SIG-M5 (cell line): ENCODE measurements around the gene SF3B4.
"Not testable (repeated sequence)": the region's sequence is repeated elsewhere in the genome, so short reads cannot be mapped to it uniquely, and the experiment has no call there.

ENCODE experiments used
- DNase-seq: peaks from one replicate; lab custom pipeline; 2025; lab: John Stamatoyannopoulos, UW

The SF3B4 gene

GRCh38 chr1:149927563-149928400 is at the start of gene SF3B4:
Gene SF3B4 (minus strand): TSS chr1:149927803. CDS start chr1:149927759, 44 bp downstream.
- DNase-seq = peak; percentile 91

DNA sequence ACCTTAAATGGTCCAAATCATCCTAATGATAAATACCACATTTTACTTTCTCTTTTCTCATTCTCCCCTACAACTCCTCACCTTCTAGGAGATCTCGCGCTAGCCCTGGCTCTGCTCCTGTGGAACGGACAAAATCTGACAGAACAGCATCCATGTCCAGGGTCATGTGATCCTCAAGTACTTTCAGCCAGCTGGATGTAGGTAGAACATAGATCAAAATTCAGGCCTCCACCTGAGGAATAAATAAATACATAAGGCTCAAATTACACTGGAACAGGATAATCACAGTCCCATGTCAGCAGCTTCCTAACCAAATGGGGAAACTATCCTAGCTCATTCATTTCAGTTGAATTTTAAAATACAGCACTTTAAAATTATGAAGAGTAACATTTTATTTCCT is 49.7 kb upstream of the SF3B4 start:
- DNase-seq = no peak

GRCh38 chr1:149972547-149972946 is 44.9 kb upstream of the SF3B4 start:
- DNase-seq = no peak

GRCh38 chr1:149967646-149968045 is 40.0 kb upstream of the SF3B4 start:
- DNase-seq = no peak

DNA sequence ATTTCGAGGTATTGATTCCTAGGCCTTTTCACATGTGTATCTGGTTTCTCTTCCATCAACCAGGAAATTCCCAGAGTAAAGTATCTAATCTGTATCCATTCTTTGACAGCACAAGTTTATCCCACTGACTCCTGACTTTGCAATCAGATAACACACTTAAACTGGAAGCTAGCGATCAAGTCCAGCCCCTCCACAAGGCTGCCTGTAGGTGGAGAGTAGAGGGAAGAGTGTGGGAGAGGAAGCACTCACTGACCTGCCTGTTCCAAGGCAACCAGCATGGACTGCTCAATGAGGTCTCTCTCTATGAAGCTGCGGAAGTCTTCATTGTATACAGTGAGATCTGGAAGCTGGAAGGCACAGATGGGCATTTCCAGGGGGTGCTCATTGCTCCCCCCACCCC is 39.4 kb upstream of the SF3B4 start:
- DNase-seq = no peak

GRCh38 chr1:149966405-149966804 is 38.8 kb upstream of the SF3B4 start:
- DNase-seq = no peak

DNA sequence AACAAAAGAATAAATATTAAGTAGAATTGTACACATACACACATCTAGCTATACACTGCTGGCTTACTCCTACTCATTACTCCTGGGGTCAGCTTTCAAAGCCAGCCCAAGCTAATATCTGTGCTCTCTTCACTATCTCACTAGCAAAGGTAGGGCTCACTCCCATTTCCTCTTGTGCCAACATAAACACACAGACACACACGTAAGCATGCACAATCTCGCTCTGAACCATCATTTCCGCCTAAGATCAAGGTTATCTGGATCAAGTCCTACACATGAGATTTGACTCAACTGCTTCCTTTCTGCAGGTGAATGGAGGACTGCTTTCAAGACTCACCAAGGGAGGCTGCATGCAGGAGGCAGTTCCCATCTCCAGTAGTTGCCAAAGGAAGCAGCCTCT is 37.8 kb upstream of the SF3B4 start:
- no peak for DNase-seq

DNA sequence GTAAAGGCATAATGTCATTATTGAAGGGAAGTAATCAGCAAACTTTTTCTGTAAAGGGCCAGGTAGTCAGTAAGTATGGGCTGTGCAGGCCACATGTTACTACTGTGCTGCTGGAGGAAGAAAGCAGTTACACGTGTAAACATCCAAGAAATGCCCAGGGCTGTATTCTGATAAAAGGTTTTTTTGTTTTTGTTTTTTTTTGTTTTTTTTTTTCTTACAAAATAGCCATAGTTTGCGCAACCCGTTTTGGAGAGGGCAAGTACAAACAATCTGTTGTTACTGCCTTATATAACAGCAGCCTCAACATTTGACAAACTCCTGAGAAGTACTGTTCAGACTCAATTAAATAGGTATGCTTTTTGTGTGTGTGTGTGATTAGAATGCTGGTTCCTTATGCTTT is 35.8 kb upstream of the SF3B4 start:
- no peak for DNase-seq

GRCh38 chr1:149962736-149963135 is 35.1 kb upstream of the SF3B4 start:
- no peak for DNase-seq

DNA sequence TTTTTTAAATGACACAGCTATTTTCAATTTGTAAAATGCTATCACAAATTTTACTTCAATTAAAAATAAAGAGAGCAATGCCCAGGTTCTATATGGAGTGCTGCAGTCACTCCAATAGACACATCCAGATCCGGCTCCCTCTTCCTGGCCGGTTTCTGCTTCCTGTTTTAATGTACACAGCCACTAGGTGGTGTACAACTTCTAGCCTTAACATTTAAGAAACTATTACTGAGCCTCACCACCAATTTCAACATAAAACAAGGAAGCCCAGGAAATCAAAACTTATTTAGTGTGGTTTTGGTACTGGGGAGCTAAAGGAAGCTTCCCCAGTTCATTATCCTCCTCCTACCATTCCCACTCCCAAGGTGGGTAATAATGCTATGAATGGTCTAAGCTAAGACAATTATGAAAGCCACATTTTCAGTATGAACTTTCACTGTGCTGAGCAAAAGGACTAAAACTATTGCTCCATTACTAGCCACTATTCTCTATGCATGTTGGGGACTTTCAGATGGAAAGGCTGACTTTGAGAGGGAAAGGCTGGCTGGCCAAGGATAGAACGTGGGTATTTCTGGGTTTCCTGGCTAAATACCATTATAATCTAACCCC is 34.5 kb upstream of the SF3B4 start:
- peak; percentile 40 for DNase-seq

- not testable (repeated sequence) for DNase-seq
These were observed 29.9 kb upstream of the SF3B4 start for GRCh38 chr1:149957548-149957947.

- no peak for DNase-seq
These were observed 22.3 kb upstream of the SF3B4 start for GRCh38 chr1:149949911-149950310.

- no peak for DNase-seq
These were observed 17.6 kb upstream of the SF3B4 start for GRCh38 chr1:149945206-149945605.

- DNase-seq = no peak
These were observed 15.3 kb upstream of the SF3B4 start for GRCh38 chr1:149942885-149943284.

GRCh38 chr1:149942207-149942606 is 14.6 kb upstream of the SF3B4 start:
- no peak for DNase-seq

DNA sequence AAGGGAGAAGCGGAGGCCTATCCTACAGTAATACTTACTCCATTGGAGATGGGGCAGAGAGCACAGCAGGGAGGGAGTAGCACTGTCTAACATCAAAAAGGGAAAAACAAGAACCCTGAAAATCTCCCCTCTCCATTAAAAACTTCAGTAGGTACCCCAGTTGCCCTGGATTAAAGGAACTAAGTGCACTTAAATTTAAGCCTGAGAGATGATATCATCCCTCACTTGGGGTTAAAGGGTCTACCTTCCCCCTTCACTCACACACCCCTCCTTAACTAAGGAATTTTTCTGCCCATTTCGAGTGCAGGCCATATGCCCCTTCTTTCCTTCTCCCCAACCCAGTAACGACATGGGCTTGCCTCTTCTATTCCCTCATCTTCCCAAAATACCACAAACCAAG is 12.8 kb upstream of the SF3B4 start:
- DNase-seq = no peak

DNA sequence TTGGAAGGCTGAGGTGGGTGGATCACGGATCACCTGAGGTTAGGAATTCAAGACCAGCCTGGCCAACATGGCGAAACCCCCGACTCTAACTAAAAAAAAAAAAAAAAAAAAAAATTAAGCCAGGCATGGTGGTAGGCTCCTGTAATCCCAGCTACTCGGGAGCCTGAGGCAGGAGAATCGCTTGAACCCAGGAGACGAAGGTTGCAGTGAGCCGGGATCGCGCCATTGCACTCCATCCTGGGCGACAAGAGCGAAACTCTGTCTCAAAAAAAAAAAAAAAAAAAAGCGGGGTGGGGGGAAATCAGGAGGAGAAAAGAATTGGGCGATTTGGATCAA is 11.0 kb upstream of the SF3B4 start:
- DNase-seq = not testable (repeated sequence)

GRCh38 chr1:149937759-149938158 is 10.2 kb upstream of the SF3B4 start:
- DNase-seq = no peak

- DNase-seq = no peak
These were observed 9.5 kb upstream of the SF3B4 start for GRCh38 chr1:149936992-149937705.

DNA sequence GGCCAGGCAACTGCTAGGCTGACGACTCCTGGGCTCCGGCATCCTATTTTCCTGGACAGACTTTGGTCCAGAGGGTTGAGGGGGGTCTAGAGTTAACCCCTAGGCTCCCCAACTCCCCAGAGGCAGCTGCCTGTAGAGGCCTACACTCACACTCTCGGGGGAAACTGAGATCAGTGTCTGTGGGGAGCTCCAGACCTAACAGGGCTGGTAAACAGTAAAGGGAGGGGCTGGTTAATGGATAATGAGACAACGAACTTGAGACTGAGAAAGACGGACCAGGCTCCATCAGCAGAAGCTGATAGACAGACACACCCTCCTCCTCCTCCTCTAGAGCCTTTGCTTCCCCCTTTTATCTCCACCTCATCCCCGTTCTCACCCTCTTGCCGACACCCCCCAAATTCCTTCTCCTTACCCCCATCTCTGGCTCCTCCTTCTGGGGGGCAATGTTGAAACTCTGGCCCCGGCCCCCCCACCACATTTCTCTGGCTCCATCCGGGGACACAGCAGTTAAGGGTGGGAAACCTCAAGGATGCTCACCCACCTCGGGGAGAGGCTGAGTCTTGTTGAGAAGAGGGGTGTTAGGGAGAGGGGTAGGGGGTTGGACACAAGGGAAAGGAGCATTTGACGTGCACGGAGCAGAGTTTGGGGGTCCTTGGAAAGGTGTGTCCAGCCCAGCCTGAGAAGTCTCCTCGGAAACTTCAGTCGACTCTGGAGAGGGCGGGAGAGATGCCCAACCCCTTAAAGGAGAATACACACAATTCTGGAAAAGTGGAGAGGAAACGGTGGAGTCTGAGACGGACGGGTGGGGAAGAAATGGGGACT is 8.8 kb upstream of the SF3B4 start, which contains the start of gene MTMR11:
TSS of gene MTMR11 (minus strand) at position 710 of the 822 bp plus-strand sequence. CDS start at position 478, 232 bp downstream.
- no peak for DNase-seq

DNA sequence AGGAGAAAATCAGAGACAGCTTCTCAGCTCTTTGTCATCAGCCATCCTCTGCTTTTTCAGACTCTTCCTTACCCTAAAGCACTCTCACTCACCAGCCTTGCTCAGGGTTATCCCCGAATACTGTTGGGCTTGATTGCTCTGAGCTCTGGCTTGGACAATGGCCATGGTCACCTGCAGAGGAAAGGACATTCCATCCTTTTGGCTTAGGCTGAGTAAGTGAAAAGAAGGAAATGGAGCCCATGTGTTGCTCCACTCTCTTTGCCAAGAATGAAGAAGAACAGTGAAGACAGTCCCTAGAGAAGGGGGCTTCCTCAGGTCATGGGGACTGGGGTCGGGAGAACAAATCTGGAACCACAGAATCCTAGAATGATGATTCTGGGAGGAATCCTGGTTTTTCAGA is 6.8 kb upstream of the SF3B4 start:
- DNase-seq = no peak

- no peak for DNase-seq
These were observed 5.6 kb upstream of the SF3B4 start for GRCh38 chr1:149933208-149933607.
